AG09319 (cell line): ENCODE results near the gene ADH1B.
A peak's percentile ranks its signal among the peaks of the same experiment; 100 is the strongest.

Source experiments
- DNase-seq: peaks from one replicate; pipeline ENCODE4 v3.0.0-alpha.2; 2010; ENCODE audit warnings: low read depth; ENCODE audit errors: extremely low read depth
- TF ChIP-seq, protein P1 (sequence below): IDR thresholded peaks from 2 replicates; pipeline ENCODE4 v1.5.1; 2011; ENCODE audit warnings: low read depth, mild to moderate bottlenecking, inconsistent platforms, low read length, moderate library complexity

Gene ADH1B

DNA sequence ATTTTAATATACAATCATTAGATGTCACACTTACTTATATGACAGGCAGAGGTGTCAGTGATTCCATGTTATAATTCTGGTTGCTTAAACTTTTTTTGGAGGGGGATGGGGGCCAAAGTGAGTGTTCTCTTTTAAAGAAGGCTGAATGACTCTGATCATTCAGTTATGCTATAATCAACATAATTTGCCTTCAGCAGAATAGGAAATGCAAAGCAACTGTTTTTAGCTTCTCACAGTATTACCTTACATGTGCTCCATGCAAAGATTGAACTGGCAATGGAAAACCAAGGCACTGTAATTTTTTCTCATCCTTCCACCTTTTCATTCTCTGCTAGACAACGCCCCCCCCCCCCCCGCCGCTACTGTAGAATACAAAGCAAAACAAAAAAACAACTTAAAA, 18.0 kb upstream of the ADH1B start:
- TF ChIP-seq, protein P1, sequence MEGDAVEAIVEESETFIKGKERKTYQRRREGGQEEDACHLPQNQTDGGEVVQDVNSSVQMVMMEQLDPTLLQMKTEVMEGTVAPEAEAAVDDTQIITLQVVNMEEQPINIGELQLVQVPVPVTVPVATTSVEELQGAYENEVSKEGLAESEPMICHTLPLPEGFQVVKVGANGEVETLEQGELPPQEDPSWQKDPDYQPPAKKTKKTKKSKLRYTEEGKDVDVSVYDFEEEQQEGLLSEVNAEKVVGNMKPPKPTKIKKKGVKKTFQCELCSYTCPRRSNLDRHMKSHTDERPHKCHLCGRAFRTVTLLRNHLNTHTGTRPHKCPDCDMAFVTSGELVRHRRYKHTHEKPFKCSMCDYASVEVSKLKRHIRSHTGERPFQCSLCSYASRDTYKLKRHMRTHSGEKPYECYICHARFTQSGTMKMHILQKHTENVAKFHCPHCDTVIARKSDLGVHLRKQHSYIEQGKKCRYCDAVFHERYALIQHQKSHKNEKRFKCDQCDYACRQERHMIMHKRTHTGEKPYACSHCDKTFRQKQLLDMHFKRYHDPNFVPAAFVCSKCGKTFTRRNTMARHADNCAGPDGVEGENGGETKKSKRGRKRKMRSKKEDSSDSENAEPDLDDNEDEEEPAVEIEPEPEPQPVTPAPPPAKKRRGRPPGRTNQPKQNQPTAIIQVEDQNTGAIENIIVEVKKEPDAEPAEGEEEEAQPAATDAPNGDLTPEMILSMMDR = no peak
- no peak for DNase-seq

DNA sequence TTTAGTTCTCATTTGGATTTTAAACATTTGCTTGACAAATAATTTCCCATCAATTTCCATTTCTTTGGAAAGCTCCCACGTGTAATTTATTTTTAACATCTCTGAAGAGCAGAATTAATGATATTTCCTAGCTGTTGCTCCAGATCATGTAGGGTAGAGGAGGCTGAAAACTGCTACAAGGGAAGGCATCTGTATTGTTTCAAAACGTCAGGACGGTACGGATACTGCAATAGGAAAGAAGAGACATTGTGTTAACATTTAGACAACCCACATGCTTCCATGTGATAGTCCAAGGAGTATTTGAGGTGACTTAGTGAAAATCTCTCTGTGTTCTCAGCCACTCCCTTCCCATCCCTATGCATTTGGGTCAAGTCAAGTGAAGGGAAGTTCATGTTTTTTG, 15.4 kb upstream of the ADH1B start:
- DNase-seq = no peak
- TF ChIP-seq, protein P1 = no peak

DNA sequence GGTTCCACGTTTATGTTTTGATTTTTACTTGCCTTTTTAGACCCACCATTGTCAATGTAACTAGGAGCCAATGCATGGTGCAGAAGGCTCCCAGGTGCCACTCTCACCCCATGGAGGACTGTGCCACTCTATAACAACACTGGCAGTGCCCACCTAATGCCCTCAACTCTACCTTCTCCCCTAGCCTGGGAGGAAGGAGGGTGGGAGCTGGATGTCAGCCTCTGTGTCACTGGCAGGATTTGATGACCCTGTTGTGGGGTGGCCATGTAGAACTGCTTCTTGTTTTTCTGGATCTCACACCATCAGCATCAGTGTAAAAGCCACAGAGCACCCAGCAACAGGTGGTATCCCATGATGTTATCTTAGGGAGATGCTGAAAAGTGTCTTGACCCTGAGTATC, 13.7 kb upstream of the ADH1B start:
- DNase-seq = no peak
- TF ChIP-seq, protein P1 = no peak

DNA sequence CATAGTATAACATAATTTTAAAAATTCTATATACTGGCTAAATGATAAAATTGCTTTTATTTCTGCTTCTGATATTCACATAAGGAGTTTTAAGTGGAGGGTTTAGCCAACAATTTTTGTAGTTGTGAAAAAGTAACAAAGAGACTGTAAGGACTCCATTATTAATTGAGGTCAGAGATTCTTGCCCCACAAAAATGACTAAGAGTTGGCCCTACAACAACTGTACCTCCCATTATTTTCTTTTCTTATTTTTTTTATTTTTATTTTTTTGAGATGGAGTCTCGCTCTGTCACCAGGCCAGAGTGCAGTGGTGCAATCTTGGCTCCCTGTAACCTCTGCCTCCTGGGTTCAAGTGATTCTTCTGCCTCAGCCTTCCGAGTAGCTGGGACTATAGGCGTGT, 9.4 kb upstream of the ADH1B start:
- TF ChIP-seq, protein P1 = no peak
- no peak for DNase-seq

DNA sequence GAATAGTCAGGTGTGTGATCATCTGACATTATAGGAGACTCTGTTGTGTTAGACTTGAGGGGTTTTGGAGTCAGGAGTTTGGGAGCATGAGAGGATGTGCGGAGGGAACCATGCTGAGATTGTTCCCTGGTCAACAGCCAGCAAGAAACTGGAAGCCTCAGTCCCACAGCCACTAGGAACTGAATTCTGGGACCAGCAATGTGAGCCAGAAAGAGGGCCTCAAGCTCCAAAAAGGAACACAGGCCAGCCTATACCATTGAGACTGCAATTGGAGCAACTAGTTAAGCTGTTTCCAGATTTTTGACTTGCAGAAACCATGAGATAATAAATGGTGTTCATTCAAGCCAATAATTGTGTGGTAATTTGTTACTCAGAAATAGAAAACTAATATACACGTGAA, 8.7 kb upstream of the ADH1B start:
- no peak for DNase-seq
- TF ChIP-seq, protein P1 = no peak

DNA sequence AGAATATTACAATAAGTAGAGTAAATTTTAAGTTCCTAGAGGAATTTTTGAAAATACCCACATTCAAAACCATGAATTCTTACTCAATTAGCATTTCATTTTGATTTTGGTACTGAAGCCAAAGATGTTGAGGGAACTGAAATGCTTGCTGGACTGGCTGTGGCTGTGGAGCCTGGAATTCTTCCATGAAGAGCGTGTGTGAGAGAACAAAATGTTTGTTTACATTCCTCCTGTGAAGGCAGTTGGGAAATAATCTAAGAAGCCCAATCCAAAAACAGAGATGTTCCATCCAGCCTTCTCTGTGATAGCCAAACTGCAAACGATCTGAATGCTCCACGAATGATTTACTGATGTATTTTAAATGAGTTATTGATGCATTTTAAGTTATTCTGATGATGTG, 3.8 kb upstream of the ADH1B start:
- DNase-seq = peak; percentile 79
- TF ChIP-seq, protein P1 = no peak

DNA sequence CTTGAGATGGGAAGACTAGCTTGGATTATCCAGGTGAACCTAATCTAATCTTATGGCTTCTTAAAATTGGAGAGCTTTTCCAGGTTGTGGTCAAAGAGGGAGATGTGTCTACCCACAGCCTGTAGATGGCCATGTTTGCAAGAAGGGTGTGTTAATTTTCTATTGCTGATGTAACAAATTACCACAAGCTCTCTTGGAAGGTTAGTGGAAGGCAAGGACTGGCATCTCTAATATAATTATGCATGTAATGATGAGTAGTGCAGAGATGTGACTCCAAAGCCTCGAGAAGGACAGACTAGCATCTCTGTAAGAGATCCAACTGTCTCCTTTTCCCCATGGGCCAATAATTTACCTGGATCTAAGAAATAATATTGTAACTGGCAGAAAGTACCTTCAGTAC, 3.2 kb upstream of the ADH1B start:
- TF ChIP-seq, protein P1 = no peak
- no peak for DNase-seq
